Left forelimb (tissue), 1 donor: ENCODE results near the gene MARCHF10.

Experiments used
- DNase-seq: peaks from one replicate; pipeline ENCODE4 v3.0.0-alpha.2; 2018; ENCODE audit warnings: low spot score

The MARCHF10 gene

GRCh38 chr17:62676952-62677596 lies 131.0 kb downstream of the MARCHF10 start:
- no peak for DNase-seq

GRCh38 chr17:62676231-62676943 lies 131.7 kb downstream of the MARCHF10 start:
- no peak for DNase-seq

DNA sequence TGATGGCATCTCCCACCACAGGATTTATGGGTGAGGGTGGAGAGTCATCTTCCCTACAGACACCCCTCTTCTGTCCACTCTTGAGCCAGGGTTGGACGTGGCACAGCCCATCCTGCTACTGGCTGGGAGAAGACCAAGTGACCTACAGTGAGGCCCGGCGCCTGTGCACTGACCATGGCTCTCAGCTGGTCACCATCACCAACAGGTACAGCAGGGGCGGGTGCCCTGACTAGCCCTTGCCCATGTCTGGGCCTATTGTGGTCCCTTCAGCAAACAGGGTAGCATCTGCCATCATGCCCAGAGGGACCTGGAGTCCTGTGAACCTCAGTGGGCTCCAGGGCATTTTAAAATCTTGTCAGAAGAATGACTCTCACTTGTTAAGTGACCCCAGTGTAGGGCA lies 132.4 kb downstream of the MARCHF10 start:
- no peak for DNase-seq

GRCh38 chr17:62675260-62675659 lies 132.9 kb downstream of the MARCHF10 start:
- peak; percentile 66 for DNase-seq

DNA sequence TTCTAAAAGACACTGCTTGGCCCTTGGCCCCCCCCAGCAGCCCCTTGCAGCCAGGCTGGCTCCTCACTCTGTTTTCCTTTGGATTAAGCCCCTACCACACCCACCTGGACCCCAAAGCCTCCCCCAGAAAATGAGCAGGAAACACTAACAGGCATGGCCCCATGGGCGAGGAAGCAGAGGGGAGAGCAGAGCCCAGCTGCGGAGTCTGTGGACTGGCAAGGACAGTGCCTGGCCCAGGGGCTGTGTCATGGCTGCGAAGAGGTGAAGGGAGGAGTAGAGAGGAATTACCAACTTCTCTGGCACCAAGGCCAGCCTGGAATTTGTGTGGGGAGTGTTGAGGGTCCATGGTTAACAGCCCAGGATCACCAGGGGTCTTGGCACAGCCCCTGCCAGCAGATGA lies 133.3 kb downstream of the MARCHF10 start:
- DNase-seq: no peak

DNA sequence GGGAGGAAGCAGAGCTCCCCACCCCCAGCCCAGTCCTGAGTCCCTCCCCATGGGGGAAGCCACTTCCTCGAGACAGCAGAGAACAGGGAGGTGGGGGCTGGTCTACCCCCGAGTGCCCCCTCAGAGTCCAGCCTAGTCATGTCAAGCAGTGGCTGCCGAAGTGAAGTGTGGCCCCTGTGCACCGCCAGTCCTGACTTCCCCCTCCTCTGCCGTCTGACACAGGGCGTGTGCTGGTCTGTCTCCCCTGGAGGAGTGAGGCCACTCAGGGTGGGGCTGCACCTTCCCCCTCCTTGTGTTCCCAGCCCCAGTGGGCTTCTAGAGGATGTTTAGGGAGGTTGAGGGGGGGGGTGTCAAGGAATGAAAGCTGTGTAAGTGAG lies 133.8 kb downstream of the MARCHF10 start:
- DNase-seq: no peak

- no peak for DNase-seq
These were observed 134.3 kb downstream of the MARCHF10 start for GRCh38 chr17:62673614-62674362.

DNA sequence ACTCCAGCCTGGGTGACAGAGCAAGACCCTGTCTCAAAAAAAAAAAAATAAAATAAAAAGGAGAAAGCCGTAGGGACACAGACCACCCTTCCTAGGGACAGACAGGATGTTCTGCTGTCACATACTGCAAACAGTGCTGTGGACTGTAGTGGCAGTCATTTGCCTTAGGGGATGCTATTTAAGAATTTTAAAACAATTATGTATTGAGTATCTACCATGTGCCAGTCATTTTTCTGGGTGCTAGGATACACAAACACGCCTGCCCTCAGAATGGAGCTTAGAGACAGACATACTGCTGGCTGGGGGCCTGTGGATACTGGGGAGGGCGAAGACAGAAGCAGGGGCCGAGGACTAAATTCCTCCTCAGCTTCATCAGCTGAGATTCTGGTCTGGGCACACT lies 135.2 kb downstream of the MARCHF10 start:
- no peak for DNase-seq

- no peak for DNase-seq
These were observed 136.6 kb downstream of the MARCHF10 start for GRCh38 chr17:62671553-62671952.

GRCh38 chr17:62670202-62670821 lies 137.8 kb downstream of the MARCHF10 start:
- no peak for DNase-seq

DNA sequence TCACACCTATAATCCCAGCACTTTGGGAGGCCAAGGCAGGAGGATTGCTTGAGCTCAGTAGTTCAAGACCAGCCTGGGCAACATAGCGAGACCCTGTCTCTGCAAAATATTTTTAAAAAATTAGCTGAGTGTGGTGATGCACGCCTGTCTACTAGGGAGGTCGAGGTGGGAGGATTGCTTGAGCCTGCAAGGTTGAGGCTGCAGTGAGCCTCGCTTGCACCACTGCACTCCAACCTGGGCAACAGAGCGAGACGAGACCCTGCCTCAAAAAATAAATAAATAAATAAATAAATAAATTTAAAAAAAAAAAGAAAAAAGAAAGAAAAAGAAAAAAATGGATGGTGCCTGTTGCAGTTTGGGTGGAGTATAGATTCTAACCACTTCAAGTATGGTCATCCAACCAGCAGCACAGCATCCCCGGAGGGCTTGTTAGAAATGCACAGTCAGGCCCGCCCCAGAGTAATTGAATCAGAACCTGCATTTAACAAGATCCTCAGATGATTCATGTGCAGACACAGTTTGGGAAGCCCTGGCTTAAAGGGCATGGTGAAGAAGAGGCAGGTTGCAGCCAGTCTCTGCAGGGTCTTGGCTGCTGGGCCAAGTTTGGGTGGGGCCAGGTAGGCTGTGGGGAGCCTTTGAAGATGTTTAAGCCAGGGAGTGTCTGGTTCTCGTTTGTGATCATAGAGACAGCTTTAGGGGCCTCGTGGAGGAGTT lies 139.9 kb downstream of the MARCHF10 start:
- no peak for DNase-seq

- DNase-seq: no peak
These were observed 141.1 kb downstream of the MARCHF10 start for GRCh38 chr17:62666801-62667591.

DNA sequence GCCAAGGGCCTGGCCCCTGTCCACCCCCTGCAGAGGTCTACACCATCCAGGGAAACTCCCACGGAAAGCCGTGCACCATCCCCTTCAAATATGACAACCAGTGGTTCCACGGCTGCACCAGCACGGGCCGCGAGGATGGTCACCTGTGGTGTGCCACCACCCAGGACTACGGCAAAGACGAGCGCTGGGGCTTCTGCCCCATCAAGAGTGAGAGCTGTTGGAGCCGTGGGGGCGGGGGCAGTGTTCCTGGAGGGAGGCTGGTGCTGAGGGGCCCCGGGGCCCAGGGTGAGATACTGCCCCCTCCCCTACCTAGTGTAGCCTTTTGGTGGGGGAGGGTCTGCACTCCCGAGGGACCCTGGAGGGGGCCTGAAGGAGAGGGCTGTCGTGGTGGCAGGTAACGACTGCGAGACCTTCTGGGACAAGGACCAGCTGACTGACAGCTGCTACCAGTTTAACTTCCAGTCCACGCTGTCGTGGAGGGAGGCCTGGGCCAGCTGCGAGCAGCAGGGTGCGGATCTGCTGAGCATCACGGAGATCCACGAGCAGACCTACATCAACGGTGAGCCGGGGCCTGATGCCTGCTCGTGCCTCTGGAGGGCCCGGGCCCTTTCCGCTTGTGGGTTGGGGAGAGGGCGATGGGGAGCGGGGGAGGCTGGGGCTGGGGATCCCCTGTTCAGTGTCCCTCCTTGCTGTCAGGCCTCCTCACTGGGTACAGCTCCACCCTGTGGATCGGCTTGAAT lies 141.9 kb downstream of the MARCHF10 start:
- DNase-seq: no peak

GRCh38 chr17:62665599-62665998 lies 142.5 kb downstream of the MARCHF10 start:
- DNase-seq: no peak

GRCh38 chr17:62664336-62665120 lies 143.6 kb downstream of the MARCHF10 start:
- no peak for DNase-seq

DNA sequence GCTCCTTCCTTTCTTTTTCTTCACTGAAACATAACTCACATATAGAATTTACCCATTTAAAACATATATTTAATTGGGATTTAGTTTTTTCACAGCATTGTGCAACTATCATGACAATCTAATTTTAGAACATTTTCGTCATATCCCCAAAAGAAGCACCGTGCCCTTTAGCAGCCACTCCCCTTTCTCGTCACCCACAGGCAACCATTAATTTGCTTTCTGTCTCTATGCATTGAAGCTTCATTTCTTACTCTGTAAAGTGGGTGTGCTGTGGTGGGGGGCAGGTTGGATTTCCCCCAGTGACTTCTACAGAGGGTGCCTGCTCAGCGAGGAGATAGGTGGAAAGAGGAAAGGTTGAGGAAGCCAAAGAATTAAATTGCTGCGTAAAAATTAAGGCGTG lies 144.8 kb downstream of the MARCHF10 start:
- DNase-seq: no peak

GRCh38 chr17:62662855-62663254 lies 145.3 kb downstream of the MARCHF10 start:
- DNase-seq: no peak

GRCh38 chr17:62661337-62661736 lies 146.8 kb downstream of the MARCHF10 start:
- no peak for DNase-seq

GRCh38 chr17:62660629-62661118 lies 147.4 kb downstream of the MARCHF10 start:
- DNase-seq: no peak
